HAP-1 (cell line): Measurements from ENCODE around the gene RAB31.
"Not testable (repeated sequence)": the region's sequence is repeated elsewhere in the genome, so short reads cannot be mapped to it uniquely, and the experiment has no call there.

Experiments
- DNase-seq, 2 experiments: peaks; one replicate each; pipeline ENCODE4 v3.0.0-alpha.2; 2016 to 2020; ENCODE audit warnings: low spot score in 2 of 2
- H3K27me3 ChIP-seq: fragments of 250-450 bp; sonication (Bioruptor Pico); 2 replicates; pipeline ENCODE4 v1.5.1; 2020; ENCODE audit warnings: low read depth, mild to moderate bottlenecking, moderate library complexity
- H3K36me3 ChIP-seq: fragments of 250-450 bp; sonication (Bioruptor Pico); replicated peaks from 2 replicates; pipeline ENCODE4 v1.5.1; 2020; ENCODE audit warnings: mild to moderate bottlenecking
- H3K4me1 ChIP-seq: fragments of 250-450 bp; sonication (Bioruptor Pico); 2 replicates; pipeline ENCODE4 v1.5.1; 2020; ENCODE audit warnings: mild to moderate bottlenecking
- H3K4me3 ChIP-seq: fragments of 250-450 bp; sonication (Bioruptor Pico); 2 replicates; pipeline ENCODE4 v1.5.1; 2020; ENCODE audit warnings: mild to moderate bottlenecking, moderate library complexity
- H3K9me3 ChIP-seq: fragments of 250-450 bp; sonication (Bioruptor Pico); 2 replicates; pipeline ENCODE4 v1.5.1; 2020; ENCODE audit warnings: mild to moderate bottlenecking, moderate library complexity
- in situ Hi-C: fragments of 300-500 bp; cut with MboI; formaldehyde crosslinking; loops from 3 replicates; pipeline ENCODE4 v1.14.3; 2020; ENCODE audit warnings: low sequenced_read_pairs, inconsistent platforms, mixed read lengths

RAB31 gene

GRCh38 chr18:9887992-9888391 lies 179.9 kb downstream of the RAB31 start:
- Histone ChIP-seq H3K4me3 (no peak overlapping the region), H3K36me3 (no peaks in the 10 kb centered on the region), H3K4me1 (no peaks in the 10 kb centered on the region), H3K9me3 (no peaks in the 10 kb centered on the region), H3K27me3 (no peaks in the 10 kb centered on the region)
- in situ Hi-C loops = no loop called here
- DNase-seq = no peak

GRCh38 chr18:9890196-9890595 lies 182.1 kb downstream of the RAB31 start:
- no peak for DNase-seq
- Histone ChIP-seq H3K27me3 (no peaks in the 10 kb centered on the region), H3K4me3 (no peak overlapping the region), H3K4me1 (no peaks in the 10 kb centered on the region), H3K9me3 (no peaks in the 10 kb centered on the region), H3K36me3 (no peaks in the 10 kb centered on the region)
- in situ Hi-C loops = no loop called here

GRCh38 chr18:9890957-9891356 lies 182.9 kb downstream of the RAB31 start:
- H3K27me3 ChIP-seq = no peaks in the 10 kb centered on the region
- no peaks in the 10 kb centered on the region for H3K4me1 ChIP-seq
- no peak for DNase-seq
- no peaks in the 10 kb centered on the region for H3K36me3 ChIP-seq
- H3K4me3 ChIP-seq = no peak overlapping the region
- in situ Hi-C loops = no loop called here
- H3K9me3 ChIP-seq = no peaks in the 10 kb centered on the region

GRCh38 chr18:9891515-9891914 lies 183.4 kb downstream of the RAB31 start:
- H3K4me3 ChIP-seq, in situ Hi-C loops, DNase-seq, H3K4me1 ChIP-seq, H3K27me3 ChIP-seq, H3K36me3 ChIP-seq, H3K9me3 ChIP-seq: not testable (repeated sequence)

GRCh38 chr18:9894454-9895068 lies 186.5 kb downstream of the RAB31 start:
- Histone ChIP-seq H3K4me1 (no peaks in the 10 kb centered on the region), H3K9me3 (no peaks in the 10 kb centered on the region), H3K36me3 (no peaks in the 10 kb centered on the region), H3K27me3 (no peaks in the 10 kb centered on the region), H3K4me3 (no peak overlapping the region)
- in situ Hi-C loops = no loop called here
- no peak for DNase-seq

- H3K4me1 ChIP-seq = no peaks in the 10 kb centered on the region
- no peak overlapping the region for H3K4me3 ChIP-seq
- no peaks in the 10 kb centered on the region for H3K9me3 ChIP-seq
- H3K27me3 ChIP-seq = no peaks in the 10 kb centered on the region
- no peak for DNase-seq
- in situ Hi-C loops = no loop called here
- no peaks in the 10 kb centered on the region for H3K36me3 ChIP-seq
Observed at GRCh38 chr18:9897129-9897528, 189.0 kb downstream of the RAB31 start.

- H3K9me3 ChIP-seq, in situ Hi-C loops, DNase-seq, H3K4me3 ChIP-seq, H3K27me3 ChIP-seq, H3K36me3 ChIP-seq, H3K4me1 ChIP-seq: not testable (repeated sequence)
Observed at GRCh38 chr18:9897787-9898291, 189.7 kb downstream of the RAB31 start.

GRCh38 chr18:9898792-9899549 lies 190.9 kb downstream of the RAB31 start:
- in situ Hi-C loops = no loop called here
- Histone ChIP-seq H3K9me3 (no peaks in the 10 kb centered on the region), H3K4me3 (no peak overlapping the region), H3K36me3 (no peaks in the 10 kb centered on the region), H3K4me1 (no peaks in the 10 kb centered on the region), H3K27me3 (no peaks in the 10 kb centered on the region)
- DNase-seq = no peak

GRCh38 chr18:9899550-9899930 lies 191.4 kb downstream of the RAB31 start:
- in situ Hi-C loops, H3K36me3 ChIP-seq, DNase-seq, H3K27me3 ChIP-seq, H3K4me3 ChIP-seq, H3K9me3 ChIP-seq, H3K4me1 ChIP-seq: not testable (repeated sequence)

- no peaks in the 10 kb centered on the region for H3K36me3 ChIP-seq
- in situ Hi-C loops = no loop called here
- H3K4me1 ChIP-seq = no peaks in the 10 kb centered on the region
- H3K9me3 ChIP-seq = no peaks in the 10 kb centered on the region
- no peak overlapping the region for H3K4me3 ChIP-seq
- H3K27me3 ChIP-seq = no peaks in the 10 kb centered on the region
- DNase-seq = no peak
Observed at GRCh38 chr18:9900699-9901098, 192.6 kb downstream of the RAB31 start.

GRCh38 chr18:9901377-9901776 lies 193.3 kb downstream of the RAB31 start:
- no peaks in the 10 kb centered on the region for H3K36me3 ChIP-seq
- H3K9me3 ChIP-seq = no peaks in the 10 kb centered on the region
- DNase-seq = no peak
- no peak overlapping the region for H3K4me3 ChIP-seq
- no peaks in the 10 kb centered on the region for H3K27me3 ChIP-seq
- no peaks in the 10 kb centered on the region for H3K4me1 ChIP-seq
- in situ Hi-C loops = no loop called here

GRCh38 chr18:9902264-9902663 lies 194.2 kb downstream of the RAB31 start:
- H3K9me3 ChIP-seq, H3K27me3 ChIP-seq, H3K36me3 ChIP-seq, DNase-seq, H3K4me1 ChIP-seq, H3K4me3 ChIP-seq, in situ Hi-C loops: not testable (repeated sequence)

- no peaks in the 10 kb centered on the region for H3K27me3 ChIP-seq
- no peak for DNase-seq
- no peaks in the 10 kb centered on the region for H3K4me1 ChIP-seq
- in situ Hi-C loops = no loop called here
- H3K9me3 ChIP-seq = no peaks in the 10 kb centered on the region
- H3K4me3 ChIP-seq = no peak overlapping the region
- no peaks in the 10 kb centered on the region for H3K36me3 ChIP-seq
Observed at GRCh38 chr18:9902832-9903231, 194.7 kb downstream of the RAB31 start.

GRCh38 chr18:9905401-9905922 lies 197.4 kb downstream of the RAB31 start:
- in situ Hi-C loops = no loop called here
- no peaks in the 10 kb centered on the region for H3K36me3 ChIP-seq
- DNase-seq = no peak
- no peak overlapping the region for H3K4me3 ChIP-seq
- H3K9me3 ChIP-seq = no peaks in the 10 kb centered on the region
- H3K27me3 ChIP-seq = no peaks in the 10 kb centered on the region
- H3K4me1 ChIP-seq = no peaks in the 10 kb centered on the region; the same call in 1 of the 2 replicates
